ENCODE data around the gene ABCB11.
"Not testable (repeated sequence)": the region's sequence is repeated elsewhere in the genome, so short reads cannot be mapped to it uniquely, and the experiment has no call there.

The ABCB11 gene

GRCh38 chr2:169012812-169013627 lies 18.1 kb downstream of the ABCB11 start:
- H3K27ac ChIP-seq = no peak overlapping the region
- no peak overlapping the region for H3K4me3 ChIP-seq
- no peak for TF ChIP-seq CTCF (IDR thresholded peaks at IDR 0.05)
- no peak for DNase-seq (ENCODE audit: low spot score)

- not testable (repeated sequence) for DNase-seq (ENCODE audit: low spot score); H3K4me3 ChIP-seq; H3K27ac ChIP-seq
Measured at GRCh38 chr2:169012191-169012792, 18.8 kb downstream of the ABCB11 start.

GRCh38 chr2:169011698-169012097 lies 19.4 kb downstream of the ABCB11 start:
- no peak for TF ChIP-seq CTCF (IDR thresholded peaks at IDR 0.05)
- no peak overlapping the region for H3K27ac ChIP-seq
- no peak overlapping the region for H3K4me3 ChIP-seq
- DNase-seq (ENCODE audit: low spot score) = no peak

- DNase-seq (ENCODE audit: low spot score) = no peak
- H3K4me3 ChIP-seq = no peak overlapping the region
- no peak for TF ChIP-seq CTCF (IDR thresholded peaks at IDR 0.05)
- H3K27ac ChIP-seq = no peak overlapping the region
Measured at GRCh38 chr2:169010633-169011460, 20.3 kb downstream of the ABCB11 start.

GRCh38 chr2:169009865-169010579 lies 21.1 kb downstream of the ABCB11 start:
- Histone ChIP-seq H3K4me3 (no peak overlapping the region), H3K27ac (no peak overlapping the region)
- no peak for TF ChIP-seq CTCF (IDR thresholded peaks at IDR 0.05)
- DNase-seq (ENCODE audit: low spot score) = no peak

- no peak for DNase-seq (ENCODE audit: low spot score)
- H3K27ac ChIP-seq = no peak overlapping the region
- no peak for TF ChIP-seq CTCF (IDR thresholded peaks at IDR 0.05)
- H3K4me3 ChIP-seq = no peak overlapping the region
Measured at GRCh38 chr2:169007941-169008340, 23.2 kb downstream of the ABCB11 start.

- TF ChIP-seq CTCF (IDR thresholded peaks at IDR 0.05) = no peak
- Histone ChIP-seq H3K4me3 (no peak overlapping the region), H3K27ac (no peak overlapping the region)
- no peak for DNase-seq (ENCODE audit: low spot score)
Measured at GRCh38 chr2:169007356-169007755, 23.8 kb downstream of the ABCB11 start.

Data from coronary artery (tissue), 2 donors.